Measurements from ENCODE around the gene SMYD3.

DNA sequence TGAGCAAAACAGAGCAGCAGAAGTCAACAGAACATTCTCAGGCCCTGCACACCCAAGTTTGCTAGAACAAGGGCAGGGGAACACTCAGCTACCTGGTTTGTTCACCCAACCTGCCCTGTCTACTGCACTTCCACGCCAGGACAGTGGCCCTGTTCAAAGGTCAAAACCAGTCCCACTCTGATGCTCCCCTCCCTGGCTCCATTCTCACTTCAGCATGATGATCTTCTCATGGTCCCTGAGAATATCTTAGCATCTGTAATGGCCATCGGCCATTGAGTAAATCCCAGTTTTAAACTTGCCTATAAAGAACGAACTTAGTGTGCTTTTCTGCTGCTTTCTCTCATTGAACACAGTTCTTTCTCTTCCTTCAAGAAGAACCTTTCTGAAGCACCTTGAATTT, 293.6 kb downstream of the SMYD3 start:
- TF ChIP-seq CTCF (conservative IDR thresholded peaks at IDR 0.05 in 1 of 2, IDR thresholded peaks at IDR 0.05 in 1 of 2; ENCODE audit: low read depth in 1 of 2, low read length in 2 of 2) (no peak), EZH2 (IDR thresholded peaks at IDR 0.05; ENCODE audit: low read length, missing control alignments) (no peak)
